ENCODE measurements around the gene EPS8L3. TPM values are rescaled to one million over a fixed set of nuclear protein-coding genes. Genes with fewer than 3 reads are reported as not detected.

The EPS8L3 gene
- total RNA-seq, 1 experiment from 2014 or later = not detected

- POLR2A ChIA-PET (ENCODE audit: low non-redundant PET) = no interaction called here
- H3K27me3 ChIP-seq (replicated peaks; ENCODE audit: insufficient read depth, low read depth, low read length, poor library complexity) = no peaks in the 10 kb centered on the region
- CTCF ChIA-PET = interaction anchor here (1.6 kb wide), 1 partner anchor 130 kb away, joined by 6 read pairs; no protein-coding TSS in a partner anchor
- H3K4me3 ChIP-seq (ENCODE audit: low read depth, low read length, poor library complexity, severe bottlenecking) = no peak overlapping the region
- H3K9me3 ChIP-seq (ENCODE audit: low read depth, low read length, poor library complexity, severe bottlenecking) = no peaks in the 10 kb centered on the region
- H3K36me3 ChIP-seq (ENCODE audit: insufficient read depth, low read length, poor library complexity, severe bottlenecking) = no peaks in the 10 kb centered on the region
- no peak overlapping the region for H3K27ac ChIP-seq (ENCODE audit: low read depth, low read length, poor library complexity, severe bottlenecking)
- BruUV-seq (replicated peaks) = no TSS peak
- no peak for TF ChIP-seq EZH2 (IDR thresholded peaks at IDR 0.05; ENCODE audit: borderline replicate concordance, low read depth, low read length, poor library complexity, severe bottlenecking)
- TF ChIP-seq, protein P1, sequence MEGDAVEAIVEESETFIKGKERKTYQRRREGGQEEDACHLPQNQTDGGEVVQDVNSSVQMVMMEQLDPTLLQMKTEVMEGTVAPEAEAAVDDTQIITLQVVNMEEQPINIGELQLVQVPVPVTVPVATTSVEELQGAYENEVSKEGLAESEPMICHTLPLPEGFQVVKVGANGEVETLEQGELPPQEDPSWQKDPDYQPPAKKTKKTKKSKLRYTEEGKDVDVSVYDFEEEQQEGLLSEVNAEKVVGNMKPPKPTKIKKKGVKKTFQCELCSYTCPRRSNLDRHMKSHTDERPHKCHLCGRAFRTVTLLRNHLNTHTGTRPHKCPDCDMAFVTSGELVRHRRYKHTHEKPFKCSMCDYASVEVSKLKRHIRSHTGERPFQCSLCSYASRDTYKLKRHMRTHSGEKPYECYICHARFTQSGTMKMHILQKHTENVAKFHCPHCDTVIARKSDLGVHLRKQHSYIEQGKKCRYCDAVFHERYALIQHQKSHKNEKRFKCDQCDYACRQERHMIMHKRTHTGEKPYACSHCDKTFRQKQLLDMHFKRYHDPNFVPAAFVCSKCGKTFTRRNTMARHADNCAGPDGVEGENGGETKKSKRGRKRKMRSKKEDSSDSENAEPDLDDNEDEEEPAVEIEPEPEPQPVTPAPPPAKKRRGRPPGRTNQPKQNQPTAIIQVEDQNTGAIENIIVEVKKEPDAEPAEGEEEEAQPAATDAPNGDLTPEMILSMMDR (conservative IDR thresholded peaks at IDR 0.05; ENCODE audit: low read depth, low read length) = no peak
- H3K4me1 ChIP-seq (ENCODE audit: insufficient read depth, low read length, poor library complexity, severe bottlenecking) = peaks cover 7% of the 10 kb centered on the region
- intact Hi-C loops (cut with micrococcal nuclease; ENCODE audit: unreplicated experiment) = loop anchor here (5.0 to 10.0 kb wide), 3 partner anchors 128 to 344 kb away; partner anchors contain the start of gene UBL4B
- DNase-seq (ENCODE audit: low spot score) = no peak
These were observed 6.8 kb upstream of the EPS8L3 start for GRCh38 chr1:109770331-109771095.

DNA sequence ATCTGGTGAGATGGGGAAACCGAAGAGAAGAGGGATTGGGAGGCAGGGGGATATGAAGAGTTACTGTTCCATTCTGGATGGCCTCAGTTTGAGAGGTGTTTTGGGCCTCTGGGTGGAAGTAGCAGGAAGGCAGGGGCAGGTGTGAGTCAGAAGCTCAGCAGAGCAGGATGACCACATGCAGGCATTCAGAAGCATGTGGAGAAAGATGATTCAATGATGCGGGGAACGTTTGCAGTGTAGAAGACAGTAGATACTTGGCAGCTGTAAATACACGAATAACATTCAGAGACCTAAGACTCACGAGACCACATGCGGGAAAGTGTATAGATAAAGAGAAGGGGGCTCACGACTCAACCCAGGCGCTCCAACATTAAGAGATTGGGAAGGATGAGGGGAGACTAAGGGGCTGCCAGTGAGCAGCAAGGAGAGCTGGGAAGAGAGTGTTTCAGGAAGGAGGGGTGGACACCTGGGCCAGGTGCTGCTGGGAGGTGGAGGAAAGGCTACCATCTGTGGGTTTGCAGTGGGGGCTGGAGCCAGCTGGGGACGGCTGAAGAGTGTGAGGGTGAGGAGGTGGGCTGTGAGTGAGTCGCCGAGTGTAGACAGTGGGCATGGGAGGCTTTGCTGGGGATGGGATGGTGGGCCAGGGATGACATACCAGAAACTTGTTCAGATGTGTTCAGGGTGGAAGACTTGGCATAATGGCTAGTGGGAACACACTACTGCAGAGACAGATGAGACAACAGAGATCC is 5.8 kb upstream of the EPS8L3 start:
- H3K4me1 ChIP-seq (ENCODE audit: insufficient read depth, low read length, poor library complexity, severe bottlenecking) = peaks cover 7% of the 10 kb centered on the region
- no peaks in the 10 kb centered on the region for H3K27me3 ChIP-seq (replicated peaks; ENCODE audit: insufficient read depth, low read depth, low read length, poor library complexity)
- CTCF ChIA-PET = no interaction called here
- POLR2A ChIA-PET (ENCODE audit: low non-redundant PET) = no interaction called here
- H3K27ac ChIP-seq (ENCODE audit: low read depth, low read length, poor library complexity, severe bottlenecking) = no peak overlapping the region
- TF ChIP-seq EZH2 (IDR thresholded peaks at IDR 0.05; ENCODE audit: borderline replicate concordance, low read depth, low read length, poor library complexity, severe bottlenecking) = no peak
- TF ChIP-seq, protein P1 (conservative IDR thresholded peaks at IDR 0.05; ENCODE audit: low read depth, low read length) = no peak
- no TSS peak for BruUV-seq (replicated peaks)
- no peaks in the 10 kb centered on the region for H3K9me3 ChIP-seq (ENCODE audit: low read depth, low read length, poor library complexity, severe bottlenecking)
- H3K4me3 ChIP-seq (ENCODE audit: low read depth, low read length, poor library complexity, severe bottlenecking) = no peak overlapping the region
- no peaks in the 10 kb centered on the region for H3K36me3 ChIP-seq (ENCODE audit: insufficient read depth, low read length, poor library complexity, severe bottlenecking)
- intact Hi-C loops (cut with micrococcal nuclease; ENCODE audit: unreplicated experiment) = loop anchor here (5.0 to 10.0 kb wide), 3 partner anchors 127 to 345 kb away; partner anchors contain the start of gene UBL4B
- no peak for DNase-seq (ENCODE audit: low spot score)

DNA sequence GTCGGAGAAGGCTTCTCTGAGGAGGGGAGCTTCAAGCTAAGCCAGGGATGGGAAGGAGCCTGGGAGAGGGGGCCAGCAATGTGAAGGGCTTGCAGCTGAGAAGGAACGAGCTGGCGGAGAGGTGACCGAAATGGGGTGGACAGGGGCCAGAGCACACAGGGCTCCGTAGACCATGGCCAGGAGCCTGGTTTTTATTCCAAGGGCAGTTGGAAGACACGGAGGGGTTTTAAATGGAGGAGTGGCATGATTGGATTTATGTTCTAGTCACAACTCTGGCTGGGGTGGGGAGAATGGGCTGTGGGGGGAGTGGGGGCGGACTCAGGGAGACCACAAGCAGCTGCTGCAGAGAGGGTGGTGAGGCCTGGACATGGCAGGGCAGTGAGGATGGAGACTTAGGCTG is 5.1 kb upstream of the EPS8L3 start:
- ChIA-PET CTCF (no interaction called here), POLR2A (ENCODE audit: low non-redundant PET) (no interaction called here)
- no peak for DNase-seq (ENCODE audit: low spot score)

More for the DNA sequence above, 5.1 kb upstream of the EPS8L3 start:
- intact Hi-C loops (cut with micrococcal nuclease; ENCODE audit: unreplicated experiment) = no loop called here
- H3K36me3 ChIP-seq (ENCODE audit: insufficient read depth, low read length, poor library complexity, severe bottlenecking) = no peaks in the 10 kb centered on the region
- H3K9me3 ChIP-seq (ENCODE audit: low read depth, low read length, poor library complexity, severe bottlenecking) = no peaks in the 10 kb centered on the region
- TF ChIP-seq, protein P1 (conservative IDR thresholded peaks at IDR 0.05; ENCODE audit: low read depth, low read length) = no peak
- no peak for TF ChIP-seq EZH2 (IDR thresholded peaks at IDR 0.05; ENCODE audit: borderline replicate concordance, low read depth, low read length, poor library complexity, severe bottlenecking)
- H3K27me3 ChIP-seq (replicated peaks; ENCODE audit: insufficient read depth, low read depth, low read length, poor library complexity) = no peaks in the 10 kb centered on the region
- no peak overlapping the region for H3K27ac ChIP-seq (ENCODE audit: low read depth, low read length, poor library complexity, severe bottlenecking)
- peaks cover 7% of the 10 kb centered on the region for H3K4me1 ChIP-seq (ENCODE audit: insufficient read depth, low read length, poor library complexity, severe bottlenecking)
- no TSS peak for BruUV-seq (replicated peaks)
- H3K4me3 ChIP-seq (ENCODE audit: low read depth, low read length, poor library complexity, severe bottlenecking) = no peak overlapping the region

Measured in A673 (cell line).